NCI-H1436 (cell line): ENCODE data around the gene NDUFA11.
"Not testable (repeated sequence)": the region's sequence is repeated elsewhere in the genome, so short reads cannot be mapped to it uniquely, and the experiment has no call there.

Source experiments
- DNase-seq: peaks from one replicate; lab custom pipeline; 2025; lab: John Stamatoyannopoulos, UW

Gene NDUFA11

GRCh38 chr19:5857203-5858081 lies 46.1 kb downstream of the NDUFA11 start:
- DNase-seq: no peak

- DNase-seq: not testable (repeated sequence)
Observed at GRCh38 chr19:5855151-5855550, 48.4 kb downstream of the NDUFA11 start.

DNA sequence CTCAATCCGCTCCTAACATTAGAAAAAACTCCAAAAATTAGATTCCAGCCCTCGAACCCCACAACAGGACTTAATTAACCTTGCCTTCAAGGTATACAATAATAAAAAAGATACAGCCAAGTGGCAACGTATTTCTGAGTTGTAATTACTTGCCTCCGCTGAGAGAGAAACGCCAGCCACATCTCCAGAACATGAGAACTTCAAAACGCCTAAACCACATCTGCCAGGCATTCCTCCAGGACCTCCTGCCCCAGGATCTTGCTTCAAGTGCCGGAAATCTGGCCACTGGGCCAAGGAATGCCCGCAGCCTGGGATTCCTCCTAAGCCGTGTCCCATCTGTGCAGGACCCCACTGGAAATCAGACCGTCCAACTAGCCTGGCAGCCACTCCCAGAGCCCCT lies 49.5 kb downstream of the NDUFA11 start:
- DNase-seq: not testable (repeated sequence)

- no peak for DNase-seq
Observed at GRCh38 chr19:5851302-5851701, 52.3 kb downstream of the NDUFA11 start, which contains the start of gene FUT3. Gene FUT3, minus strand, starts transcription at chr19:5851449.

GRCh38 chr19:5850743-5851293 lies 52.8 kb downstream of the NDUFA11 start:
- no peak for DNase-seq

DNA sequence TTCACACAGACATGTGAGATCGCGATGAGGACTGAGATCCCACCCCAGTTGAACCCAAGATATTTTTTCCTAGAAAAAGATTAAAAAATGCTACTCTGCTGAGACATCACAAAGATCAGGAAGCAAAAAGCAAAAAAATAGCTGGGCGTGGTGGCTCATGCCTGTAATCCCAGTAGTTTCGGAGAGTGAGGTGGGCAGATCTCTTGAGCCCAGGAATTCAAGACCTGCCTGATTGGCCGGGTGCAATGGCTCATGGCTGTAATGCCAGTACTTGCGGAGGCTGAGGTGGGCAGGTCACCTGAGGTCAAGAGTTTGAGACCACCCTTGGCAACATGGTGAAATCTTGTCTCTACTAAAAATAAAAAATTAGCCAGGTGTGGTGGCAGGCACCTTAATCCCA lies 53.4 kb downstream of the NDUFA11 start:
- DNase-seq: no peak

DNA sequence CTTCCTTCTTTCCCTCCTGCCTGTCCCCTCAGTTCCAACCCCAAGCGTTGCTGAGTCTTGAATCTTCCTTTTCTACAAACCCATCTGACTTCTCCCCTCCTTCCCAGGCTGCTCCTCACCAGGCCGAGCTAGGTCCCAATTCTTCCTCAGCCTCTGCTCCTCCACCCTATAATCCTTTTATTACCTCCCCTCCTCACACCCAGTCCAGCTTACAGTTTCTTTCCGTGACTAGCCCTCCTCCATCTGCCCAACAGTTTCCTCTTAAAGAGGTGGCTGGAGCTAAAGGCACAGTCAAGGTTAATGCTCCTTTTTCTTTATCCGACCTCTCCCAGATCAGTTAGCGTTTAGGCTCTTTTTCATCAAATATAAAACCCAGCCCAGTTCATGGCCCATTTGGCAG lies 55.0 kb downstream of the NDUFA11 start:
- DNase-seq: not testable (repeated sequence)

- not testable (repeated sequence) for DNase-seq
Observed at GRCh38 chr19:5847846-5848245, 55.7 kb downstream of the NDUFA11 start.
